Body of pancreas (tissue), 4 donors: ENCODE results near the gene SLC46A1. TPM values are rescaled to one million over a fixed set of nuclear protein-coding genes. Genes with fewer than 3 reads are reported as not detected.

Experiments
- ATAC-seq: fragments of 150-250 bp; one replicate; pipeline ENCODE4 v1.9.1; 2016
- DNase-seq, 4 donors: peaks; one replicate each; pipeline ENCODE4 v3.0.0-alpha.2; 2019
- H3K27ac ChIP-seq, 4 donors: fragments of 200-600 bp; sonication (generic); 1 replicate in 3 of 4; 2 replicates in 1 of 4; pipeline versions ENCODE4 v1.5.1 to v1.6.1; 2016 to 2019; ENCODE audit warnings: mild to moderate bottlenecking in 1 of 4, mixed read lengths in 1 of 4, moderate library complexity in 1 of 4
- H3K27me3 ChIP-seq, 2 donors: fragments of 200-600 bp; sonication (generic); one replicate each; pipeline ENCODE4 v1.6.0; 2016; ENCODE audit warnings: mild to moderate bottlenecking in 1 of 2
- H3K36me3 ChIP-seq, 2 donors: fragments of 200-600 bp; sonication (generic); replicated peaks in 1 of 2; 2 replicates each; pipeline ENCODE4 v1.5.1; 2016; ENCODE audit warnings: low read depth in 2 of 2; ENCODE audit not compliant: insufficient read depth in 1 of 2
- H3K4me1 ChIP-seq: fragments of 200-600 bp; sonication (generic); one replicate; pipeline ENCODE4 v1.6.0; 2016
- H3K4me3 ChIP-seq, 2 donors: fragments of 200-600 bp; sonication (generic); 1 replicate in 1 of 2; 2 replicates in 1 of 2; pipeline ENCODE4 v1.5.1; 2016 to 2019
- H3K9me3 ChIP-seq, 3 donors: fragments of 200-600 bp; sonication (generic); 1 replicate in 2 of 3; 2 replicates in 1 of 3; pipeline ENCODE4 v1.5.1; 2016
- CTCF ChIP-seq, 7 experiments: fragments of 450-650 bp in 4 of 7; fragments of 200-600 bp in 3 of 7; sonication (generic) in 3 of 7; IDR thresholded peaks; one replicate each; pipeline ENCODE4 v1.5.1; 2016 to 2019; ENCODE audit warnings: antibody characterized with exemption in 7 of 7
- POLR2A ChIP-seq, 3 donors: fragments of 450-650 bp; IDR thresholded peaks; one replicate each; pipeline ENCODE4 v1.6.1; 2016; ENCODE audit warnings: antibody characterized with exemption in 3 of 3, mild to moderate bottlenecking in 2 of 3
- WGBS, 2 donors: methylation state at CpG; one replicate each; pipeline ENCODE4 v1.1.5; 2017; 5-methylcytosine and 5-hydroxymethylcytosine counted together
- intact Hi-C: fragments of 100-400 bp; cut with DNase I; formaldehyde crosslinking; loops from one replicate; pipeline ENCODE4 v1.15.1; 2023
- total RNA-seq, 2 donors: library from RNA; depleted of rRNA; stranded (reverse); fragments of >200 nt; gene quantifications; one replicate each; pipeline ENCODE4 v1.1.0, GENCODE V29; 2016

SLC46A1 gene
- total RNA-seq, 2 donors from 2014 or later = 8.6 to 17.6 TPM

- Histone ChIP-seq H3K27me3 (no peaks in the 10 kb centered on the region), H3K9me3 (no peaks in the 10 kb centered on the region), H3K4me3 (peak overlapping the region; percentile 50 to 51), H3K27ac (peak overlapping the region; percentile 66 to 85 (median 79)), H3K4me1 (peaks cover 34% of the 10 kb centered on the region), H3K36me3 (peaks cover 0 to 12% of the 10 kb centered on the region in 2 donors)
- peak; percentile 96 for ATAC-seq
- peak; percentile 90 to 93 (median 93) for DNase-seq
- WGBS, 2 donors = 2 to 22% methylated on average over 12 to 56 of the region's 56 CpGs
- intact Hi-C loops = no loop called here
- TF ChIP-seq CTCF (IDR thresholded peaks at IDR 0.05) (peak in 2 of 7 experiments; percentile 5 to 14), POLR2A (IDR thresholded peaks at IDR 0.05) (peak; percentile 69 to 88 (median 85))
Measured at GRCh38 chr17:28384281-28385036, 21.6 kb downstream of the SLC46A1 start.

DNA sequence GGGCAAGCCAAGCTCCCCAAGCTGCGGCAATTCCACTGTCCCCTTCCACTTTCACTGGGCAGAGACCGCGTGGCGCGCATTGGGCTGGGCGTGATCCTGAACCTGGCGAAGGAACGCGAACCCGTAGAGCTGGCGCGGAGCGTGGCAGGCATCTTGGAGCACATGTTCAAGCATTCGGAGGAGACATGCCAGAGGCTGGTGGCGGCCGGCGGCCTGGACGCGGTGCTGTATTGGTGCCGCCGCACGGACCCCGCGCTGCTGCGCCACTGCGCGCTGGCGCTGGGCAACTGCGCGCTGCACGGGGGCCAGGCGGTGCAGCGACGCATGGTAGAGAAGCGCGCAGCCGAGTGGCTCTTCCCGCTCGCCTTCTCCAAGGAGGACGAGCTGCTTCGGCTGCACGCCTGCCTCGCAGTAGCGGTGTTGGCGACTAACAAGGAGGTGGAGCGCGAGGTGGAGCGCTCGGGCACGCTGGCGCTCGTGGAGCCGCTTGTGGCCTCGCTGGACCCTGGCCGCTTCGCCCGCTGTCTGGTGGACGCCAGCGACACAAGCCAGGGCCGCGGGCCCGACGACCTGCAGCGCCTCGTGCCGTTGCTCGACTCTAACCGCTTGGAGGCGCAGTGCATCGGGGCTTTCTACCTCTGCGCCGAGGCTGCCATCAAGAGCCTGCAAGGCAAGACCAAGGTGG, 24.7 kb downstream of the SLC46A1 start:
- no peaks in the 10 kb centered on the region for H3K9me3 ChIP-seq
- no peaks in the 10 kb centered on the region for H3K36me3 ChIP-seq
- no peak overlapping the region for H3K27ac ChIP-seq
- H3K4me3 ChIP-seq = no peak overlapping the region
- WGBS, 2 donors = 36 to 49% methylated on average over 35 to 41 of the region's 72 CpGs
- TF ChIP-seq CTCF (IDR thresholded peaks at IDR 0.05) = no peak
- no peak for TF ChIP-seq POLR2A (IDR thresholded peaks at IDR 0.05)
- intact Hi-C loops = no loop called here
- ATAC-seq = no peak
- no peak for DNase-seq
- H3K4me1 ChIP-seq = peaks cover 29% of the 10 kb centered on the region
- H3K27me3 ChIP-seq = no peaks in the 10 kb centered on the region

- no peaks in the 10 kb centered on the region for H3K36me3 ChIP-seq
- ATAC-seq = no peak
- intact Hi-C loops = no loop called here
- no peak overlapping the region for H3K4me3 ChIP-seq
- no peak overlapping the region for H3K27ac ChIP-seq
- no peak for DNase-seq
- no peak for TF ChIP-seq POLR2A (IDR thresholded peaks at IDR 0.05)
- no peak for TF ChIP-seq CTCF (IDR thresholded peaks at IDR 0.05)
- WGBS, 2 donors = 69 to 70% methylated on average over 10 of the region's 10 CpGs
- peaks cover 23% of the 10 kb centered on the region for H3K4me1 ChIP-seq
- H3K27me3 ChIP-seq = no peaks in the 10 kb centered on the region
- no peaks in the 10 kb centered on the region for H3K9me3 ChIP-seq
Measured at GRCh38 chr17:28379814-28380801, 25.9 kb downstream of the SLC46A1 start.

DNA sequence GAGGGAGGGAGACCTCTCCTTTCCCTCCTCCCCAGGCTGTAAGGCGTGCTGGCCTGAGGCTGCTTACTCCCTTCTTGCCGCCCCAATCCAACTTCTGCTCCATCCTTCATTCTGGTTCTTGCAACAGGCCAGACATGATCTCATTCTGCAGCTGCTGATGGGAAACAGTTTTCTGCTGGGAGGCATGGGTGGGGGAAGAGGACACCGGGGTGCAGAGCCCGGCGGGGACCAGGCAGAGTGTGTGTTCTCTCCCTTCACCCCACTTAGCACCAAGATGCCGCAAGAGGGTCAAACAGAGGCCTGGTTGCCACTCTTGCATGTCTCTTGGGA, 33.1 kb downstream of the SLC46A1 start:
- ATAC-seq (no peak), DNase-seq (no peak)
- Histone ChIP-seq H3K27me3 (no peaks in the 10 kb centered on the region), H3K36me3 (no peaks in the 10 kb centered on the region), H3K4me1 (peaks cover 40% of the 10 kb centered on the region), H3K4me3 (no peak overlapping the region), H3K9me3 (no peaks in the 10 kb centered on the region), H3K27ac (no peak overlapping the region)
- 79 to 91% methylated on average over 6 of the region's 6 CpGs for WGBS, 2 donors
- no peak for TF ChIP-seq CTCF (IDR thresholded peaks at IDR 0.05)
- TF ChIP-seq POLR2A (IDR thresholded peaks at IDR 0.05) = no peak
- intact Hi-C loops = no loop called here
